C4-2B (cell line): ENCODE results near the gene TUBE1.

Experiments
- H3K27ac ChIP-seq: fragments of 450-650 bp; 2 replicates; pipeline ENCODE4 v1.5.1; 2017
- CTCF ChIP-seq: fragments of 450-650 bp; conservative IDR thresholded peaks from 2 replicates; pipeline ENCODE4 v1.5.1; 2017; ENCODE audit warnings: mild to moderate bottlenecking
- ZFX ChIP-seq: fragments of 450-650 bp; IDR thresholded peaks from 2 replicates; pipeline ENCODE4 v1.6.1; 2017

The TUBE1 gene

GRCh38 chr6:112087136-112087911 lies at the start of gene TUBE1, which contains the start of gene FAM229B:
TUBE1 (minus strand) TSS chr6:112087482; CDS start chr6:112087434, 48 bp downstream.
FAM229B (plus strand) TSS chr6:112087591; CDS start chr6:112099284, 11,693 bp downstream.
- TF ChIP-seq CTCF = no peak
- no peak for TF ChIP-seq ZFX
- peak within 1 kb of the TSS; percentile 71 for H3K27ac ChIP-seq

- TF ChIP-seq ZFX (no peak), CTCF (no peak)
Observed at GRCh38 chr6:112130878-112131277, 43.6 kb upstream of the TUBE1 start.

GRCh38 chr6:112128208-112128607 lies 40.9 kb upstream of the TUBE1 start:
- no peak overlapping the region for H3K27ac ChIP-seq
- TF ChIP-seq CTCF (no peak), ZFX (no peak)

More at GRCh38 chr6:112130878-112131277, 43.6 kb upstream of the TUBE1 start:
- H3K27ac ChIP-seq = no peak overlapping the region

GRCh38 chr6:112123982-112124381 lies 36.7 kb upstream of the TUBE1 start:
- TF ChIP-seq CTCF (no peak), ZFX (no peak)
- H3K27ac ChIP-seq = no peak overlapping the region

GRCh38 chr6:112122756-112123155 lies 35.5 kb upstream of the TUBE1 start:
- no peak for TF ChIP-seq ZFX
- H3K27ac ChIP-seq = no peak overlapping the region

DNA sequence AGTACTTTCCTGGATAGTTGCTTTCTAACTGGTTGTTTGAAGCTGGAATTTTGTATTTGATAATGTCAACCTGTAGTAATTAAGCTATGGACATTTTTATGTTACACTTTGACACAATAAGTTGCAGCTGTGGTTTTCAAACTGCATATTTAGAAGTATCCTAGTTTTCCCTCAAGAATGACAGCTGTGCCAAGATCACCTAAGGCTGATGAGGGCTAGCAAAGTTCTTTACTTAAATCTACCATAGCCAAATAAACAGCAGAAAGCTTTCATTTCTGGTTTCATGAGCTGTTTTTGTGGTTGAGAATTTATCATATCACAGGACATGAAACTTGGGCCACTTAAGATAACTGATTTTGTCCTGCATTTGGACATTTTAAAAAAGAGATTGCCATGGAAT lies 30.8 kb upstream of the TUBE1 start:
- TF ChIP-seq ZFX = no peak
- TF ChIP-seq CTCF = no peak
- H3K27ac ChIP-seq = no peak overlapping the region

DNA sequence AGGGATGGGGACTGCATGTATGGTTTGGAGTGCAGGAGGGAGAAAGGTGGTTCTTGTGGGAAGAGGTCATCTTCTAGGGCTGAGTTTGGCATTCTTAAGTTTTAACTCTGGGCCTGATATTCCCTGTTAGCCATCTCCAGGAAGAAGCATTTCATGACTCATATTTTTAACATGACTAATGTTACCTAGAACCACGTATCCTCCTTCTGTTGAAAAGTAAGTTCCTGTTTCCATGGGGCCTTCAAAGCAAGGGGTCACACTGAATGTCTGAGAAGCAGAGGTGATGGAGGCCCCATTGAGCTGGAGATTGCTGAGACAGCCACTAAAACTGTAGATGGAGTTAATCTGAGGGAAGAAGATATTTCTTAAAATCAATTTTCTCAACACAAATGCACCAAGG lies 30.3 kb upstream of the TUBE1 start:
- TF ChIP-seq CTCF = no peak
- no peak for TF ChIP-seq ZFX
- H3K27ac ChIP-seq = no peak overlapping the region

DNA sequence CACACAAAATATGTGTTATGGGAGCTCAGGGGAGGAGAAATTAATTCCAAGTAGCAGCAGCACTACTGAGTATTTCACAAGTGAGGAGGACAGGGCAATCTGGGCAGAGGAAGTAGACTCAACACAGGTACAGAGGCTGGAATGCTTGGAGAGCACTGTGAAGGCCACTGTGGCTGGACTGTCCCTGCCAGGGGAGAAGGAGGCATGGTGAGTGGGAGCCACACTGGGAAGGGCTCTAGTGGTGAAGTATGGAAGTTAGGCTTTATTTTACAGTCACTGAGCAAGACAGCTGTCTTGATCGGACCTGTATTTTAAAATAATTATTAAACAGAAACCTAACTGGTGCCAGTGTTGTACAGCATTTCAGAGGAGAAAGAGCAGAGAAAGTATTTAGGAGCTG lies 28.9 kb upstream of the TUBE1 start:
- TF ChIP-seq CTCF (no peak; the same call in 1 of the 2 replicates), ZFX (no peak)
- H3K27ac ChIP-seq = no peak overlapping the region
